Epidermal melanocyte (primary cell): Measurements from ENCODE around the gene ZDHHC24.
A peak's percentile ranks its signal among the peaks of the same experiment; 100 is the strongest.
"Not testable (repeated sequence)": the region's sequence is repeated elsewhere in the genome, so short reads cannot be mapped to it uniquely, and the experiment has no call there.

Experiments
- DNase-seq: peaks from one replicate; pipeline ENCODE4 v3.0.0; 2011; ENCODE audit warnings: low spot score; ENCODE audit not compliant: insufficient read length

The ZDHHC24 gene

GRCh38 chr11:66545701-66546367 is at the start of gene ZDHHC24:
Gene ZDHHC24, minus strand, starts transcription at chr11:66546048. Its CDS starts 45 bp downstream, at chr11:66546003.
- peak; percentile 97 for DNase-seq

DNA sequence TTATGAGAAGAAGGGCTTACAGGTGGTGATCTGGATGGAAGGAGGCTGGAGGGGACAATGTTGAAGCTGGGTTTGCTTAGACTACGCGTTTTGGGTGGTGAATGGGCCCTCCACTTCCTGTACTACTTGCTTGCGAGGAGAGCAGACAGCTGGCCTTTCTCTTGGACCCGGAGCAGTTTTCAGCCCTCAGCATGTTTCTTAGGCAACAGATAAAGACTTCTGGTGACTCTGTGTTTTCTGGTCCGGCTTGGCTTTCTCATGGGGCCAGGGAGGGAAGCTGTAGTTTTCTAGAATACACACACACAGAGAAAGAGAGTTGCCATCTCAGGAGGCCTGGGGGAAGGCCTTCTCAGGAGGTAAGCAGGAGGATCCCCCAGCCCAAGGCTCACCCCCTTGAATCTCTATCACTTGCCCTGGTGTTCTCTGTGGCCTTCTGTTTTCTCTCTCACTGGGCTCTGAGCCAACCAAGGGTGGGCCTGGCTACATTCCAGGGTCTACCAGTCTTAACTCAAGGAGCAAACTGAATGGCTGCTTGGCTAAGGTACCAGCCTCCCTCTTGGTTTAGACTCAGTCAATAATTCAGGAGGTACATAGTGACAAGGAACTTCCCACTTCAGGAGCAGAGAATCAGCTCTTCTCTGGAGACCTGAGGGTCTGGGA is 49.5 kb upstream of the ZDHHC24 start:
- DNase-seq: peak; percentile 24

GRCh38 chr11:66593650-66594049 is 47.8 kb upstream of the ZDHHC24 start:
- DNase-seq: no peak

DNA sequence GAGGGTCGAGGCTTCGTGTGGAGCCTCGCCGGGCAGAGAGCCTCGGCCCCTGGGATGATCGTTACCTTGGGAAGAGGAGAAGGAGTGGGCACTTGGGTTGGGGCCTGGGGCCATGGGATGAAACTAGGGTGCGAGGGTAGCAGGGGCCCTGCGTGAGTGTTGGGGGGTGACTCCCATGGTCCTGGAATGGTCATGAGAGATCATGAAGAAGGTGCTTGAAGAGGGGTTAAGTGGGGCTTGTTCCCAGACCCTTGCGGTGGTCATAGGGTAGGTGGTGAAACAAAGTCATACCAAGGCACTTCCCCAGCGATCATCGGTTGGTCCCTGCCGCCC is 47.4 kb upstream of the ZDHHC24 start:
- DNase-seq: no peak

GRCh38 chr11:66592457-66593302 is 46.8 kb upstream of the ZDHHC24 start, which contains the start of the genes CCDC87 and CCS:
Gene CCDC87, minus strand, starts transcription at chr11:66593063. Its CDS starts 48 bp downstream, at chr11:66593015.
Gene CCS, plus strand, starts transcription at chr11:66593185. Its CDS starts 77 bp downstream, at chr11:66593262.
- peak; percentile 100 for DNase-seq

DNA sequence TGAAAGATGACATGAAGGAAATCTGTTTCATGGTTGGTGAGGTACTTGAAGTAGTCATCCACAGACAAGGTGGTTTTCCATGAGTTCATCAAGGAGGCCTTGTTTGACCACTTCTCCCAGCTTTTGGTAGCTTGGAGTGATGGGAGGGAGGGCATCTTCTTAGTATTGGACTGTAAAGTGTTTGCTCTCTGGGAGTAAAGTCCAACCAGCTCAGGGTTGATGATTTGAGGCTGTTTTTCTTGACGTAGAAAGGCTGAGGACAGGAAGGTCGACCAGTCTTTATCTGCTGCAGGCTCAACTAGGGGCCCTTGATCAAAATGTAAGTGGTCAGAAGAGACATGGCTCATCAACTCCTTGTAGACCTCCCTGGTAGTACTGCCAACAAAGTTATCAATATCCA is 45.3 kb upstream of the ZDHHC24 start:
- DNase-seq: no peak

DNA sequence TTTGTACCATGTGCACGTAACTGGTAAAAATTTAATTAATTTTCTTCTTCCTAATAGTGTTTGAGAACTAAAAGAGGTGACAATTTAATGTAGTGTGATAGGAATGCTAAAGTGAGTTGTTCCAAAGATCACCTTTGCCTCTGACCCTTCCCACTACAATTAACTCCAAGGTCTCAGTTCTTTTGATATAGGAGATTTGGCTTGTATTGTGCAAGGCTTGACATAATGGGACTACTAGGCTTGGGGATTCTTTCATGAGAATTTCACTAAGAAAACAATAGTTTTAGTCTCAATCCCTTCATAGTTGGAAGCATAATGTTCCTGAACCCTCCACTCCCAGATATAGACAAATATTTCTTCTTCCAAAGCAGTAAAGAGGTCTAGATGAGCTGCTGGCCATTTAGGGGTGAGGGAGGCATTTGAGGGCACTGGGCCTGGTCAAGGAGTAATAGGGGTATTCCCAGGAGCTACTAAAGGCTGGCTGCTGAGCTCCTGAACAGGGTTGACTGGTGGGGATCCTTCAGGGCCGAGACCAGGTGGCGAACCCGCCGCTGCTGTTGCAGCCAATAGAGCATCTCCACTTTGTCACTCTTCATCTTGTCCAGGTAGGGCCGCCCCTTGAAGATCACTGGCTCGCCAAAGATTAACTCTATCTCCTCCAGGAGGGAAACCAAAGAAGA is 44.3 kb upstream of the ZDHHC24 start:
- no peak for DNase-seq

DNA sequence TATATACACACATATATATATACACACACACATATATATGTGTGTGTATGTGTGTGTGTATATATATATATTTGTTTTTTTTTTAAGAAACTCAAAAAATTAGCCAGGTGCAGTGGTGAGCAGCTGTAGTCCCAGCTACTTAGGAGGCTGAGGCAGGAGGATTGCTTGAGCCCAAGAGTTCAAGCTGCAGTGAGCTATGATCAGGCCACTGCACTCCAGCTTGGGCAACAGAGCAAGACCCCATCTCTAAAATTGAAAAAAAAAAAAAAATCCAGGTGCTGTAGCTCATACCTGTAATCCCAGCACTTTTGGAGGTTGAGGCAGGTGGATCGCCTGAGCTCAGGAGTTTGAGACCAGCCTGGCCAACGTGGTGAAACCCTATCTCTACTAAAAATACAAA is 43.5 kb upstream of the ZDHHC24 start:
- DNase-seq: not testable (repeated sequence)

DNA sequence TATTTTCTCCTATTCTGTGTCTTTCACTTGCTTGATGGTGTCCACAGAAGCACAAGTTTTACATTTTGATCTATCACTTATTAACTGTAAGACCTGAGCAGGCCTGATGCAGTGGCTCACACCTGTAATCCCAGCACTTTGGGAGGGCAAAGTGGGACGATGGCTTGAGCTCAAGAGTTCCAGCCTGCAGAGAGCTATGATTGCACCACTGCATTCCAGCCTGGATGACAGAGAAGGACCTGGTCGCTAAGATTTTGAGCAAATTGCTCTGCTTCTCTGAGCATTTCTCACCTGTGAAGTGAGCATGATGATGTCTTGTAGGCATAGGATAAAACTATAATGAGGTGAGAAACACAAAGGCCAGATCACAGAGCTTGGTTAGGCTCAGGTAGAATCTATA is 40.3 kb upstream of the ZDHHC24 start:
- DNase-seq: no peak

DNA sequence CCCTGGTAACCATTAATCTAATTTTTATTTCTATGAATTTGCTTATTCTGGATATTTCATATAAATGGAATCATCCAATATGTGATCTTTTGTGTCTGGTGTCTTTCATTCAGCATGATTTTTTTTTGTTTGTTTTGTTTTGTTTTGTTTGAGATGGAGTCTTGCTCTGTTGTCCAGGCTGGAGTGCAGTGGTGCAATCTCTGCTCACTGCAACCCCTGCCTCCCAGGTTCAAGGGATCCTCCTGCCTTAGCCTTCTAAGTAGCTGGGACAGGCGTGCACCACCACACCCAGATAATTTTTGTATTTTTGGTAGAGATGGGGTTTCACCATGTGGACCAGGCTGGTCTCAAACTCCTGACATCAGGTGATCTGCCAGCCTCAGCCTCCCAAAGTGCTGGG is 39.6 kb upstream of the ZDHHC24 start:
- DNase-seq: not testable (repeated sequence)

DNA sequence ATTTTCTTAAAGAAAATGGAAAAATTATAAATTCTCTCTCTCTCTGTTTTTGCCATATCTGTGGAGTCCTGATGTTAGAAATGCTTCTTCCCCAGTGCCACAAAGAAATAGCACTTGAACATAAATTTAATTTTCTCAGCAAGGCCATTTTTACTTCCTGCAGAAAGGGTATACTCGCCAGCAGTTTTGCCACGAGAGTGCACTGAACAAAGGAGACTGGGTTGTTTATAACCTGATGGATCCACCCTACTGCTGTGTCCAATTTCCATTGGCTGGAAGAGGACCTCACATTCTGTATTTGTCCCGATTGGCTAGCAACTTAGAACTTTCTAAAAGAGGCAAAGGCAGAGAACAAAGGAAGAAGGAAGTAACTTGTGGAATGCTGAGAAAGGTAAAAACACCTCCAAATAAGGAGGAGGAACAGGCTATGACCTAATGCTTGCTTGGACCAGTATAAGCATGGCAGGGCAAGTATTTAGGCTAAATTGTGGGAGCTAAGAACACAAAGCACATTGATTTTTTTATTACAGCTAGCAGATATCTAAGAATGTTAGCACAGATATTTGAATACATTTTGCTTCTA is 36.8 kb upstream of the ZDHHC24 start:
- not testable (repeated sequence) for DNase-seq

GRCh38 chr11:66581261-66581660 is 35.4 kb upstream of the ZDHHC24 start:
- no peak for DNase-seq

DNA sequence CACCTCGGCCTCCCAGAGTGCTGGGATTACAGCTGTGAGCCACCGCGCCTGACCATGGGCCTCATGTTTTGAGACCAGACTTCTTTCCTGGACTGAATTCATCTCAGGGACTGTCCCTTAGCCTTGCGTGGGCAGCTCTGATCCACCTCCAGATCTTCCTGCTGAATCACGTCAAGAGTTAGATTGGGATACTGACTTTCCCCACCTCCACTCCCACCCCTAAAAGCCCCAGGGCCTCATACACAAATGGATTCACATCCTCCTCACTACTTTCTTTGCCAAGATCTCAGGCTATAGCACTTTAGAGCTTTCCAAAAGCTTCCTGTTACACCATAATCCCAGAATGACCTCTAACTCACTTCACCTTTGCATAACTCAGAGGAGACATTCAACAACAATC is 35.0 kb upstream of the ZDHHC24 start:
- no peak for DNase-seq

GRCh38 chr11:66579017-66579606 is 33.3 kb upstream of the ZDHHC24 start:
- DNase-seq: peak; percentile 91

- no peak for DNase-seq
Observed at GRCh38 chr11:66570850-66571180, 25.0 kb upstream of the ZDHHC24 start.

DNA sequence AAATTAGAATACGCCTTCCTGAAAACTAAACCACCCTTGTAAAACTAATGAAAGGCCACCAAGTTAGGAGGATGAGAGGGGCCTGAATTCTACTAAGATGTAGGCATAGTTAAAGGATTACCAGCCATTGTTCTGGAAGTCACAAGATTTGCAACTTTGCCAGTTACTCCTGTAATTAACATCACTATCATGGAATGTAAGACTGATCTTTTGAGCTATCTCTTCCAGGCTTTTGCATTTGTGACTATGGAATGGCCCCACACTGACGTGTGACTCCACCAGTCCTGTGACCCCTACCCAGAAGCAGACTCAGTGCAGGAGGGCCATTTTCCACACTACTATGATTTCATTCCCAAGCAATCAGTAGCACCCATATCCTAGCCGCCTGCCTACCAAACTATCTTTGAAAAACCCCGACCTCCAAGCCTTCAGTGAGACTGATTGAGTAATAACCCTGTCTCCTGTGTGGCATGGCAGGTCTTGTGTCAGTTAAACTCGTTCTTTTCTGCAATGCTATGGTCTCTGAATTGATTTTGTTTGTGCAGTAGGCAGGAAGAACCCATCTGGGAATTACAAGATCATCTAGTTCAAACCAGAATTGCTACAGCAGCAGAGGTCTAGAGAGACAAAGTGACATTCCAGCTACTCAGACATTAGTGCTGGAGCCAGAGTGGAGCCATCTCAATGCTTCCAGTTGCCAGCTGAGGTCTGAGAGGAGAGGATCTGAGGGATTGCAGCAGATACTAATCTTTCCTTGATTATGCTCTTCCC is 24.4 kb upstream of the ZDHHC24 start:
- no peak for DNase-seq

DNA sequence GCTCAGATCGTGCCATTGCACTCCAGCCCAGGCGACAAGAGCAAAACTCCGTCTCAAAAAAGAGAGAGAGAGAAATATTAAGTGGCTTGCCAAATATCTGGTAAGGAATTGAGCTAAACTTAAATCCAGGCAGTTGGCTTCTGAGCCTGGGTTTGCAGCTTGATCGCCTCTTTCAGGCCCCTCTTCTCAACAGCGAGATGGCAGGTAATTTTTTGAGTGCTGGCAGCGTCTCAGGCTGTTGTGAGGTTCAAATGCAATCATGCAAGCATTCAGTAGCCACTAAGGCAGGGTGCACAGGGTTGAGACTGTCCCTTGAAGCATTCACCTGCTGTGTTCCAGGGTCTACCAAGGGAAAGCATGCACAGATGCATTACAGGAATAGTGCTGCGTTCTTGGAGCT is 23.2 kb upstream of the ZDHHC24 start:
- DNase-seq: no peak

DNA sequence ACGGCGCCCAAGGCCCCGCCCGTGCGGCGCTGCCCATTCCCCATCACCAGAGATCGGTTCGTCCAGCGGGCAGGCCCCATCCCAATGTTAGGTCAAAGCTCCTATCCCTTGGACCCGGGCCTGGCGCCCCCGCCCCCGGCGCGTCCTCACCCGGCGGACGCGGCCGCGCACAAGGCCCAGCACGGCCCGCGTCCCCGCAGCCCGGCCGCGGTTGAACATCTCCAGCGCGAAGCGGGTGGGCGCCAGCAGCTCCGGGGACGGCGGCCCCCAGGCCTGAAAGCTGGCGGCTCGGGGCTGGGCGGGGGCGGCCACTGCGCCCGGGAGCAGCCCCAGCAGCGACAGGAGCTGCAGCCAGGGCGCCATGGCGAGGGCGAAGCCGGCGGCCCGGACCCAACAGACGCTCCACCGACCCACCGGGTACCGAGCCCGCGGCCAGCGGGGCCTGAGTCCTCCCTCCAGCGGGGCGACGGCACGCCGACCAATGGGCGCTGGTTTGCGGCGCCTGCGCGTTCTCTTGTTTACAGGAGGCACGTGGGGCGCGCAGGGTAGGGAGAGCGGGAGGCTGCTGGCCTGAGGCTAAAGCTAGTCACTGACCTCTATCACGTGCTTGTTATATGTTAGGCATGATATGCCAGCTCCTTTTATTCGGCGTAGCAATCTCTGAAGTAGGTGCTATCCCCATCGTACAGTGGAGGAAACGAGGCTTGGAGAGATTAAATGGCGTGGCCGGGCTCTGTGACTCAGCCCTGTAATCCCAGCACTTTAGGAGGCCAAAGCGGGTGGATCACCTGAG is 22.5 kb upstream of the ZDHHC24 start, which contains the start of gene CTSF:
TSS of gene CTSF (minus strand) at position 483 of the 793 bp plus-strand sequence. CDS start at position 363, 120 bp downstream.
- DNase-seq: peak; percentile 99

DNA sequence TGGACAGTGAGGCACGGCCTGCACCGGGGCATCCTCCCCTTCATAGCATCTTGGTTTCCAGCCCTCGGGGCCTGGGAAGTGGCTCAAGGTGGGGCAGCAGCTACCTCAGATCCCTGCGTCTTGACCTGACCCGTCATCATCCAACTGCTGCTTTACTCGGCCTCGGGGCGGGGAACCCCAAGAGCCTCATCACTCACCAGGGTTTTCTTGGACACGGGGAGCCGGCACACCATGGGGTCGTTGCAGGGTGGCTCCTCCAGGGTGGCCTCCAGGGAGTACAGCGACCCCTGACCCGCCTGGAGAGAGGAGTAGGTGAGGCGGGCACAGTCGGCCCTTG is 21.9 kb upstream of the ZDHHC24 start:
- no peak for DNase-seq
